GM18951 (cell line): Measurements from ENCODE around the gene DUOX2.
"Not testable (repeated sequence)": the region's sequence is repeated elsewhere in the genome, so short reads cannot be mapped to it uniquely, and the experiment has no call there.

Source experiments
- POLR2A ChIP-seq: IDR thresholded peaks from 4 replicates; pipeline ENCODE4 v1.6.1; 2011; ENCODE audit warnings: mild to moderate bottlenecking; ENCODE audit not compliant: insufficient read length, insufficient read depth; ENCODE audit errors: extremely low read depth
- in situ Hi-C: fragments of 300-500 bp; cut with MboI; formaldehyde crosslinking; loops from one replicate; pipeline ENCODE4 v1.12.0; 2022; ENCODE audit warnings: low sequenced_read_pairs, mixed read lengths, inconsistent platforms; ENCODE audit not compliant: unreplicated experiment

Gene DUOX2

DNA sequence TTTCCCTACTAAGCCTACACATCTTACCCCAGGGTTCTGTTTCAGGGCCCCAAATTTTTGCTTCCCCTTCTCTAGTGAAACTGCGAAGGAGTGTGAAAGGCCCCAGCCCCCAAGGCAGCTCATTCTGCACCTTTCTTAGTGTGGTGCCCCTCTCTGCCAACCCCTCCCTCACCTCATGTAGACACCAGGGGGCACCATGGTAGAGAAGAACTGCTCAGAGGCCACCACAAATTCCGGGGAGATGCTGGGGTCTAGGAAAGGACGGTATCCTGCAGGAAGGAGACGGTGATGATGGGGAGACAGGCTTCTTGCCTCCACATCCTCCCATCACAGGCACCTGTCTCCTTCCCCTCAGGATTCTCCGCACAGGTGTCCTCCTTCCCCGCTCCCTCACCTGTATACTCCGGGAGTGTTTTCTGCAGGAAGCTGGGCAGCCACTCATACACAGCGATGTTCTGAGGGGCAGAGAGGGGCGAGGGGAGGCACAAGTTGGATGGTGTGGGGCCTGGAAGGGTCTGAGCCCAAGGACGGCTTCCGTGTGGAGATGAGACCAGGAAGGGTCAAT lies 3.6 kb downstream of the DUOX2 start:
- no peak for TF ChIP-seq POLR2A
- in situ Hi-C loops: no loop called here

DNA sequence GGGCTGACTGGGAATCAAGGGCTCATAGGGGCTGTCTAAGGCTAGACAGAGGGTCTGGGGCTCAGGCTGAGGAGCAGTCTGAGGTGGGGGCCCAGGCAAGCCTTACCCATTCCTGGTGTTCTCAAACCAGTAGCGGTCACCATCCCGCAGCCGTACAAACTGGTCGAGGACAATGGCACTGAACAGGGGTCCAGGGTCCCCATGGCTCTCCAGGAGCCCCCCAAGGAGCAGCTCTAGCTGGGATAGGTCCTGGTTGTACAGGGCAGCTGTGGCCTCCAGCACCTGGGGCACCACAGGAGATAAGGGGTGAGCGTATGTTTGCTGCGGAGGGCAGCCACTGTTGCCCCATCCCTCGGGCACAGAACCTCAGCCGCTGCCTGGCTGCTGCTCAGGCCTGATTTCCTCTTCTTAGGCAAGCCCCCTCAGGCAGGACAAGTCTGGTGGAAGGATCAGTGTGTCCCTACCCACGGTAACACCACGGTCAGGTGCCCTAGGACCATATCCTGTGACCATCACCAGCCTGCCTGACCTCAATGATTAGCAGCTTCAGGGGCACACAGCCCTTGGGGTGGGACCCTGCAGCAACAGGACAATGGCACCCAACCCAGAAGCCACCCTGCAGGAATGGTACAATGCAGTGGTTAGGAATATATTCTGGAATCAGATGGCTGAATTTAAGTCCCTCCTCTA lies 5.9 kb downstream of the DUOX2 start:
- TF ChIP-seq POLR2A: no peak
- in situ Hi-C loops: no loop called here

DNA sequence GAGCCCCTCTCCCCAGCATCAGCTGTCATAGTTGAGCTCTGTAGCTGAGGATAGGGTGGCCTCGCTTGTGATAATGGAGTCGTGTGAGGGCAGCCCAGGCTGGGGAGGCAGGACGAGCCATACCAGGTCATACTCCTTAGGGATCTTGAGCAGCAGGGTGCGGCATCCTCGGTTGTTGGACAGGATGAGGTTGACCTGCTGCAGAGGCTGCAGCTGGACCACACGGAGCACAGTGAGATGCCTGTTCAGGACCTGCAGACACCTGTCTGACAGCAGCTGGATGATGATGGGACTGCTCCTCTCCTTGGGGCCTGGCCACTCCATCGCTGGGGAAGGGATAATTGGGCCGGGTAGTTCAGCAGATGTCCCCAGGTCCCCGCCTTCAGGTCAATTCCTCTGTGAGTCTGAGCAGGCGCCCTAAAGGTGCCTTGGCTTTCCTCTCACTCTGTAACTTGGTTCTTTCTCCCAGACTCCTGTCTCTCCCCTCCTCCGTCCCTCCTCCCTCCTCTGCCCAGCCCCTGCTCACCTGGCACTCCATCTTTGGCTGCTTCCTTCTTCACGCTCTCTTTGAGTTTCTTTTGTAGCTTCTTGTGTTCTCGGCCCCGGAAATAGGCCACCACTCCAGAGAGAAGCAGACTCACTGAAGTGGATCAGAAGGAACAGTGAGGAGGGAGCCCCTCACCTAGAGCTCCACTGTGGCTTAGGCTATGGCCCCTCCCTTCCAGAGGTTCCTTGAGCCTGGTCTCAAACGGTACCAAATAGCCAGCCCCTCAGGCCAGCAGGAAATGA lies 7.8 kb downstream of the DUOX2 start:
- in situ Hi-C loops: no loop called here
- no peak for TF ChIP-seq POLR2A

DNA sequence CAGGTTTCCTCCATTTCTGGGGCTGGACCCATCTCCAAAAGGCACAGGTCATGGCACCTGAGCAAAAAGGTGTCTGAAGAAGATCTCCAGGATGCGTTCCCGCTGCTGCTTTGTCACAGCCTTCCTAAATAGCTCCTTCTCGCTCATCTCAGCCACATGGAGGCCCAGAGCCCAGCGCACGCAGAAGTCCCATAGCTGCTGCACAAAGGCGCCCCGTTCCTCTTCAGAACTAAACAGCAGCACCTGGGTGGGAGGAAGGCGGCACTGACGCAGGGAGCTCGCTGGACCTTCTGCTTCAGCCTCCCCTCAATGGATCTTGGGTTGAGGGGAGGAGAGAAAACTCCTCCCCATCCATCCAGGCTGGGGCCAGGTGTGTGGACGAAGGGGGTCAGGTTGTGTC lies 8.4 kb downstream of the DUOX2 start:
- no peak for TF ChIP-seq POLR2A
- in situ Hi-C loops: no loop called here

DNA sequence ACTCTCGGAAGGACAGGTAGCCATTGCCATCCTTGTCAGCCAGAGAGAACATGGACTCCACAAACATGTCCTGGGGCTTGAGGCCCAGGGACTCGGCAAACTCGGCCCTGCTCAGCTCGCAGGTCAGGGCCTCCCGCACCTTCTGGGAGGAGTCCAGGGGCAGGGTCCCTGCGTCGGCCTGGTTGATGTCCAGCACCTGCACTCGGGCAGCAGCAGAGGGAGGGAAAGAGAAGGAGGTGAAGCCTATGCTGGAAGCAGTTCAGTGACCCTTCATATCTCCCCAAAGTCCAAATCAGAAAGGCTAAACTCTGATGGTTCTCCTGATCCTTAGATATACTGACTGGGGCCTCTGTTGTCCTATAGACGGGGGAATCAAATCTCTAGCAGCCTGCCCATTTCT lies 9.8 kb downstream of the DUOX2 start:
- in situ Hi-C loops: not testable (repeated sequence)

DNA sequence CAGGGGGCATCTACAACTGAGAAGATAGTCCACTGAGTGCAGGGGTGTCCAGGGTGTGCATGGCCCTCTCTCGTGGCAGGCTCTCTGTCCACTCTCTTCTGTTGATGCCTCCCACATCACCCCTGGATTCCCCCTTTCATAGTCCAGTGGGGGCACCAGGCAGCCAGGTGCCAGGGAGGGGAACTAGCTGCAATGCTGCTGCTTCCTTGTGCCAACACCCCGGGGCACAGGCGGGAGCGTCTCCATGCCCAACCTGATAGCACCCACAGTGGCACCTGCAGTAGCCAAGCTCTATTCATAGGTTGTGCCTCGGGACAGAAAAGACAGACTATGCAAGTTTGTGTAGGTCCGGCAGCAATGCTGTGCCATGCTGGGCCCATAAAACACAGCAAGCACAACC lies 11.7 kb downstream of the DUOX2 start:
- no peak for TF ChIP-seq POLR2A
- in situ Hi-C loops: no loop called here

DNA sequence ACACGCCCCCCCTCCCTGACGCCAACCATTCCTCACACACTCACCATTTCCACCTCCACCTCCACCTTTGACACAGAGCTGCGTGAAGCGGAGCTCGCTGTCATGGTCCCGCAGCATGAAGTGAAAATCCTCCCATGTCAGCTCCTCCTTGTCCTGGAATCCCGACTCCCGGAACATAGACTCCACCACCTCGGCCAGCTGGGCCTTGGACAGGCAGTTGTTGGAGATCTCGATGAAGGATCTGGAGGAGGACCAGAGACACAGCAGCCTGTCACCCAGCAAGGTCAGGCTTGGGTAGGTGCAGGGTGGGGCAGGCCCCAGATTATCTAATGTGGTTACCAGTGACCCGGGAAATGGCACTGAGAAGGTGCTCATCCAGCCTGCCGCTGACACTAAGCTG lies 12.2 kb downstream of the DUOX2 start:
- no peak for TF ChIP-seq POLR2A
- in situ Hi-C loops: no loop called here

DNA sequence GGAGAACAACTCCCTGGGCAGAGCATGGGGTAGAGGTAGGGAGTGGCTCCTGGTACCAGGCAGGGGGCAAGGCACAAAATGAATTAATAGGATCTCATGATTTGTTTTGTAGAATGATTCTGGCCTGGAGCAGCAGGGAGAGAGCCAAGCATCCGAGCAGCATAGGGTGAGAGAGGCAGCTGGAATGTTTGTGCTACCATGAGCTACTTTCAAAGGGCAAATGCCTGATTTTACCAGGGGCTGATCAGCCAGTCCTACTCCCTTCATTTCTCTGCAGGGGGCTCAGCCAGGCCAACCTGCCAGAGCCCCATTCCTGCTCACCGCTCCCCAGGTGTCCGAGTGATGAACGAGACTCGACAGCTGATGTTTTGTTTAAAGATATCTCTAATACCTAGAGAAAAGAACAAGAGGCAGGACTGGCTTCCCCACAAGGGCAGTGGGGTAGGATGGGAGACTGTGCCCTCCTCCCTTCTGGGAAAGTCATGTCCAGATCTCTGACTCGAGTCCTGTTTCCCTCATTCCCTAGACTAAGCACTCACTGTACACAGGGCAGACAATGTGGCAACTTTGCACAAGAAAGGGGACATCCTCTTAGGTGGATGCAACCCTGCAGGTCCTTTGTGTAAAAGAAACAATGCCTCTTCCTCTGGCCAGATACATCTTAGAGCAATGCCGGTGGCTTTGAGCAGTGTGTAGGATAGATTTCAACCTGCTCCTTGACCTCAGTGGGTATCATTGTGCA lies 12.9 kb downstream of the DUOX2 start:
- no peak for TF ChIP-seq POLR2A
- in situ Hi-C loops: no loop called here

DNA sequence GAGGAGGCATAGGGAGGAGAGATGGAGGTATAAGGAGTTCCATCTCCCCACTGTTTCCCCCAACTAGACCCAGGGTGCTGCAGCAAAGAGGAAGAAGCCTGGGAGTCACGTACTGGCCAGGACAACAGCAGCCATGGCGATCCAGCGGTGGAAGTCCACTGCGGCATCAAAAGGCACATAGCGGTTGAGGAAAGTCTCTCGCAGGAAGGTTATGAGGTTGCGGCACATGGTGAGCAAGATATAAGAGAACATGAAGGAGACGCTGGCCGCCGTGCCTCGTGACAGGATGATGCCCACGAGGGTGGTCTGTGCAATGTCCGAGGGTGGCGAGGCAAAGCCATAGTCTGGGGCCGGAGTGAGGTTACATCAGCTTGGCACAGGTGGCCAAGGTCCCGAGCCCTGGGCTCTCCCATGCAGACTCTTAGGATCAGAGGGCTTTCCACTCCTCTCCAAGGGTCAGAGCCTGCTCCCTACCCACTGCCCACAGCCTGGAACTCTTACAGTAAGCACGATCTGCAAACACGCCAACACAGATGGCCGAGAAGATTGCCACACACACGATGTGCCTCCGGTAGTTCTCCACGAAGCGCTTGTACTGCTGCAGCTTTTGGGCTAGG lies 14.3 kb downstream of the DUOX2 start:
- no peak for TF ChIP-seq POLR2A
- in situ Hi-C loops: no loop called here

DNA sequence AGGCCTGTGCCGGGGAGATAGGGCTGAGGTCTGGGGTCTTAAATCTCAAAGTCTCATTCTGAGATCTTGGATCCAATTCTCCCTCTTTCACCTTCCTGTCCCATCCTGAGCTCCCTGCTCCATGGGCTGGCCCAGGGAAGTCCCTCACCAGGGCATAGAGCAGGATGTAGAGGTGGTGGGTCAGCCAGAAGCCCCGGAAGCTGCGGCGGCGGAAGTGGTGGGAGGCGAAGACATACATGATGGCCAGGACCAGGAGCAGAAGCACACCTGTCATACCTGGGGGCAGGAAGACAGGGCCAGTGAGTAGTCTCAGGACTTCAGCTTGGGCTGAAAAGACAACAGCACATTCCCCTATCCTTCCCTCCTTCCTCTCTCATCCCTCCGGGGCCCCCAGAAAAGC lies 16.5 kb downstream of the DUOX2 start:
- TF ChIP-seq POLR2A: no peak
- in situ Hi-C loops: no loop called here

DNA sequence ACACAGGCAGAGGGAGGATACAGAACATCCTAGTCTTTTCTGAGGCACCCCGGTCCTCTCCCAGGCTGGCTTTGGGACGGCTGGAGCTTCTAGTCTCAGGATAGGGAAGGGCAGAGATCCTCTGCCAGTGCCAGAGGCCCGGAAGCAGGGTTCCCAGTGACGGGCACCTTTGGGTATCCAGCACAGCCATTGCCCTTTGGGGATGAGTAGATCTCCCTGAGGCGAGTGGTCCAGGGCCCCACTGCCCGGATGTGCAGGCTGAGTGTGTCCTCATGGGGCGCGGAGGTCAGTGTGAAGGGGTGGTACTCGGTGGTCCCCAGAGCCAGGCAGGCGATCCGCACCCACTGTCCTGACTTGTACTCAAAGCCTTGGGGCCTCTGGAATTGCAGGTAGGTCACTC lies 18.3 kb downstream of the DUOX2 start:
- in situ Hi-C loops: no loop called here
- no peak for TF ChIP-seq POLR2A

DNA sequence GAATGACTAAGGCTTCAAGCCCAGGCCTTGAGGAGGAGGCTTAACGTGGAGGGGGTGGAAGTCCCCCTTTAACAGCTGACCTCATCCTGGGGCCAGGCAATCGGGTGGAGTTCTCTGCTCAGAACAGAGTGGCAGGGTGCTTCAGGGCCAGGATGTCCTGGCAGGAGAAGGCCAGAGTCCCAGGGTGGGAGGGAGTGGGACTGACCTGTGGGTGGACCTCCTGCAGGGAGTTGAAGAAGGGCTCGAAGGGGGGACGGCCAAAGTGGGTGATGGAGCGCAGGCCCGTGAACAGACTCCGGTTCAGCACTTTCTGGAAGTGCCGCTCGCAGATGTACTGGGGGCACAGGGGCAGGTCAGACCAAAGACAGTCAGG lies 19.6 kb downstream of the DUOX2 start:
- in situ Hi-C loops: no loop called here
- TF ChIP-seq POLR2A: no peak
